DMS53 (cell line): ENCODE results near the gene TRPM5.
A peak's percentile ranks its signal among the peaks of the same experiment; 100 is the strongest.

Experiments used
- DNase-seq: peaks from one replicate; lab custom pipeline; 2025; lab: John Stamatoyannopoulos, UW

The TRPM5 gene

GRCh38 chr11:2436013-2436520 is 8.2 kb downstream of the TRPM5 start:
- DNase-seq = no peak

- no peak for DNase-seq
These were observed 8.9 kb downstream of the TRPM5 start for GRCh38 chr11:2435288-2436012.

- DNase-seq = no peak
These were observed 9.6 kb downstream of the TRPM5 start for GRCh38 chr11:2434506-2435255.

GRCh38 chr11:2434008-2434407 is 10.3 kb downstream of the TRPM5 start:
- DNase-seq = no peak

GRCh38 chr11:2433106-2433925 is 11.0 kb downstream of the TRPM5 start:
- no peak for DNase-seq

GRCh38 chr11:2432628-2433071 is 11.7 kb downstream of the TRPM5 start:
- no peak for DNase-seq

- DNase-seq = no peak
These were observed 12.1 kb downstream of the TRPM5 start for GRCh38 chr11:2432171-2432621.

- no peak for DNase-seq
These were observed 12.9 kb downstream of the TRPM5 start for GRCh38 chr11:2431395-2431794.

- DNase-seq = peak; percentile 84
These were observed 16.0 kb downstream of the TRPM5 start for GRCh38 chr11:2428322-2428795.

GRCh38 chr11:2427721-2428321 is 16.5 kb downstream of the TRPM5 start:
- DNase-seq = no peak

GRCh38 chr11:2426826-2427521 is 17.3 kb downstream of the TRPM5 start:
- no peak for DNase-seq

- no peak for DNase-seq
These were observed 18.1 kb downstream of the TRPM5 start for GRCh38 chr11:2426221-2426620.

GRCh38 chr11:2425506-2425905 is 18.8 kb downstream of the TRPM5 start:
- no peak for DNase-seq

GRCh38 chr11:2424811-2425495 is 19.4 kb downstream of the TRPM5 start:
- DNase-seq = no peak

- DNase-seq = no peak
These were observed 20.9 kb downstream of the TRPM5 start for GRCh38 chr11:2423157-2424025.

GRCh38 chr11:2422461-2423156 is 21.7 kb downstream of the TRPM5 start:
- DNase-seq = no peak

- DNase-seq = no peak
These were observed 22.3 kb downstream of the TRPM5 start for GRCh38 chr11:2421996-2422395.

GRCh38 chr11:2421226-2421994 is 22.9 kb downstream of the TRPM5 start:
- DNase-seq = no peak
